BLaER1 (cell line): ENCODE results near the gene TTLL8.
A peak's percentile ranks its signal among the peaks of the same experiment; 100 is the strongest.
"Not testable (repeated sequence)": the region's sequence is repeated elsewhere in the genome, so short reads cannot be mapped to it uniquely, and the experiment has no call there.

Experiments
- H3K27ac ChIP-seq: shearing (Covaris generic); formaldehyde crosslinking; 2 replicates; pipeline ENCODE4 v1.8.1; 2022
- H3K27me3 ChIP-seq: shearing (Covaris generic); formaldehyde crosslinking; 2 replicates; pipeline ENCODE4 v1.8.1; 2022
- H3K36me3 ChIP-seq: shearing (Covaris generic); formaldehyde crosslinking; 2 replicates; pipeline ENCODE4 v1.8.1; 2022
- H3K4me1 ChIP-seq: shearing (Covaris generic); formaldehyde crosslinking; 2 replicates; pipeline ENCODE4 v1.8.1; 2022
- H3K4me2 ChIP-seq: shearing (Covaris generic); formaldehyde crosslinking; 2 replicates; pipeline ENCODE4 v1.8.1; 2022
- H3K4me3 ChIP-seq: shearing (Covaris generic); formaldehyde crosslinking; 2 replicates; pipeline ENCODE4 v1.8.1; 2022
- H3K9ac ChIP-seq: shearing (Covaris generic); formaldehyde crosslinking; 2 replicates; pipeline ENCODE4 v1.8.1; 2022
- H3K9me3 ChIP-seq: shearing (Covaris generic); formaldehyde crosslinking; 2 replicates; pipeline ENCODE4 v1.8.1; 2022
- H4K20me1 ChIP-seq: shearing (Covaris generic); formaldehyde crosslinking; 2 replicates; pipeline ENCODE4 v1.8.1; 2022
- Cebpa-rat ChIP-seq: shearing (Covaris generic); IDR thresholded peaks from 2 replicates; pipeline ENCODE4 v1.8.1; 2022

Gene TTLL8

GRCh38 chr22:50090412-50090714 is 32.3 kb upstream of the TTLL8 start:
- Histone ChIP-seq H3K9ac (no peak overlapping the region), H3K4me3 (no peak overlapping the region), H3K27ac (no peak overlapping the region), H4K20me1 (no peaks in the 10 kb centered on the region), H3K36me3 (no peaks in the 10 kb centered on the region), H3K4me1 (no peaks in the 10 kb centered on the region), H3K27me3 (no peaks in the 10 kb centered on the region), H3K9me3 (peaks cover 29% of the 10 kb centered on the region), H3K4me2 (no peak overlapping the region)
- TF ChIP-seq Cebpa-rat: no peak

DNA sequence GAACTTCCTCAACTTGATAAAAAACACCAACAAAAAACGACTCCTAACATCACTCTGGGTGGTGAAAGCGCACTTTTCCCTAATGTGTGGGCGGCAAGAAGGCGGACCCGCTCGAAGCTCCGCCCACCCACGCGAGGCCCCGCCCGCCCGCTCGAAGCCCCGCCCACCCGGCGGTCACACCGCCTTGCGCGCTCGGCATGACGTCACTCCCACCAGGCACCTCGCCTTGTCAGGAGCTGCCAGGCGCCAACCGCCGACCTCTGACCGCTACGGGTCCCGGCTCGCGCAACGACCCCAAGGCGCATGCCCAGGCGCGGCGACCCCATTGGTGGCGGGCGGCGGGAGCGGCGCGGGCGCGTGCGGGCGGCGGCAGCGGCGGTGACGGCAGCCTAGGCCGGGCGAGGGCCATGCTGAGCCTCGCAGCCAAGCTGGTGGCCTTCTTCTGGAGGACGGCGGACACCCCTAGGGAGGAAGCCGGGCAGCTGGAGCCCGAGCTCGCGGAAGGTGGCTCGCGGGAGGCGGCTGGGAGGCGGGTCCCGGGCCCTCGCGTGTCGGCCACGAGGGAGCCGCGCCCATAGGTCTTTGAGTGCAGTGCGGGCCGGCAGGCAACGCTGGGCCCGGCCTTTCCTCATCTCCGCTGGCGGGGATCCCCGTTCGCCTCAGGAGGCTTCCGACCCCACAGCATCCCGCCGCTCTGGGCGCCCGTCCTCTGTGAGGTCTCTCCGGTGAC is 31.7 kb upstream of the TTLL8 start, which contains the start of gene MOV10L1:
Gene MOV10L1 (plus strand): TSS at position 325 of the 730 bp plus-strand sequence. CDS start 83 bp downstream, at position 408.
- H3K4me1 ChIP-seq: no peaks in the 10 kb centered on the region; the same call in none of the 2 replicates
- H3K27me3 ChIP-seq: no peaks in the 10 kb centered on the region
- H3K9me3 ChIP-seq: peaks cover 29% of the 10 kb centered on the region
- no peak within 1 kb of the TSS for H3K4me2 ChIP-seq
- H3K27ac ChIP-seq: no peak within 1 kb of the TSS
- no peaks in the 10 kb centered on the region for H4K20me1 ChIP-seq
- TF ChIP-seq Cebpa-rat: no peak
- H3K36me3 ChIP-seq: no peaks in the 10 kb centered on the region
- H3K9ac ChIP-seq: no peak within 1 kb of the TSS
- H3K4me3 ChIP-seq: no peak within 1 kb of the TSS

- no peak overlapping the region for H3K27ac ChIP-seq
Measured at GRCh38 chr22:50089231-50089630, 31.1 kb upstream of the TTLL8 start.

GRCh38 chr22:50088096-50088495 is 30.0 kb upstream of the TTLL8 start:
- H3K27ac ChIP-seq: no peak overlapping the region
- H3K9ac ChIP-seq: no peak overlapping the region
- peaks cover 29% of the 10 kb centered on the region for H3K9me3 ChIP-seq
- H3K4me1 ChIP-seq: no peaks in the 10 kb centered on the region; the same call in none of the 2 replicates
- H3K36me3 ChIP-seq: no peaks in the 10 kb centered on the region
- no peak for TF ChIP-seq Cebpa-rat
- no peak overlapping the region for H3K4me3 ChIP-seq
- no peaks in the 10 kb centered on the region for H4K20me1 ChIP-seq
- no peak overlapping the region for H3K4me2 ChIP-seq
- no peaks in the 10 kb centered on the region for H3K27me3 ChIP-seq

More at GRCh38 chr22:50089231-50089630, 31.1 kb upstream of the TTLL8 start:
- H3K4me2 ChIP-seq: no peak overlapping the region
- H3K36me3 ChIP-seq: no peaks in the 10 kb centered on the region
- H3K9me3 ChIP-seq: peaks cover 29% of the 10 kb centered on the region
- no peak overlapping the region for H3K4me3 ChIP-seq
- no peaks in the 10 kb centered on the region for H3K27me3 ChIP-seq
- H3K4me1 ChIP-seq: no peaks in the 10 kb centered on the region; the same call in none of the 2 replicates
- H4K20me1 ChIP-seq: no peaks in the 10 kb centered on the region
- no peak overlapping the region for H3K9ac ChIP-seq
- no peak for TF ChIP-seq Cebpa-rat

- H3K4me3 ChIP-seq: no peak overlapping the region
- H3K36me3 ChIP-seq: no peaks in the 10 kb centered on the region
- no peak overlapping the region for H3K4me2 ChIP-seq
- no peak for TF ChIP-seq Cebpa-rat
- H3K4me1 ChIP-seq: no peaks in the 10 kb centered on the region; the same call in none of the 2 replicates
- H4K20me1 ChIP-seq: no peaks in the 10 kb centered on the region
- no peaks in the 10 kb centered on the region for H3K27me3 ChIP-seq
- H3K27ac ChIP-seq: no peak overlapping the region
- peaks cover 29% of the 10 kb centered on the region for H3K9me3 ChIP-seq
- H3K9ac ChIP-seq: no peak overlapping the region
Measured at GRCh38 chr22:50087646-50088045, 29.5 kb upstream of the TTLL8 start.

DNA sequence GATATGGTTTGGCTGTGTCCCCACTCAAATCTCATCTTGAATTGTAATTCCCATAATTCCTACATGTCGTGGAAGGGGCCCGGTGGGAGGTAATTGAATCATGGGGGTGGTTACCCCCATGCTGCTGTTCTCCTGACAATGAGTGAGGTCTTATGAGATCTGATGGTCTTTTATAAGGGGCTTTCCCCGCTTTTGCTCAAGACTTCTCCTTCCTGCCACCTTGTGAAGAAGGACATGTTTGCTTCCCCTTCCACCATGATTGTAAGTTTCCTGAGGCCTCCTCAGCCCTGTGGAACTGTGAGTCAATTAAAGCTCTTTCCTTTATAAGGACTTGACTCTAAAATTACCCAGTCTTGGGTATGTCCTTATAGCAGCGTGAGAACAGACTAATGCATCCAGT is 28.9 kb upstream of the TTLL8 start:
- not testable (repeated sequence) for H3K27me3 ChIP-seq, H3K27ac ChIP-seq, H3K4me2 ChIP-seq, H3K4me1 ChIP-seq, H4K20me1 ChIP-seq, H3K36me3 ChIP-seq, H3K9ac ChIP-seq, H3K4me3 ChIP-seq
- peaks cover 29% of the 10 kb centered on the region for H3K9me3 ChIP-seq

GRCh38 chr22:50086526-50086925 is 28.4 kb upstream of the TTLL8 start:
- H3K9me3 ChIP-seq: peaks cover 29% of the 10 kb centered on the region
- H3K4me1 ChIP-seq: no peaks in the 10 kb centered on the region; the same call in none of the 2 replicates
- no peaks in the 10 kb centered on the region for H3K36me3 ChIP-seq
- no peak overlapping the region for H3K9ac ChIP-seq
- no peaks in the 10 kb centered on the region for H4K20me1 ChIP-seq
- H3K4me3 ChIP-seq: no peak overlapping the region
- no peak overlapping the region for H3K27ac ChIP-seq
- H3K4me2 ChIP-seq: no peak overlapping the region
- H3K27me3 ChIP-seq: no peaks in the 10 kb centered on the region
- TF ChIP-seq Cebpa-rat: no peak

- Histone ChIP-seq H3K36me3 (no peaks in the 10 kb centered on the region), H3K9me3 (peaks cover 28% of the 10 kb centered on the region), H3K27ac (no peak within 1 kb of the TSS), H3K4me1 (no peaks in the 10 kb centered on the region; the same call in none of the 2 replicates), H4K20me1 (no peaks in the 10 kb centered on the region), H3K9ac (no peak within 1 kb of the TSS; the same call in none of the 2 replicates), H3K4me2 (no peak within 1 kb of the TSS), H3K27me3 (no peaks in the 10 kb centered on the region), H3K4me3 (no peak within 1 kb of the TSS; the same call in none of the 2 replicates)
- TF ChIP-seq Cebpa-rat: peak; percentile 52; the same call in 1 of the 2 replicates
Measured at GRCh38 chr22:50085211-50085972, 27.3 kb upstream of the TTLL8 start, which contains the start of gene MLC1. TSS of gene MLC1 (minus strand) at chr22:50085426. CDS start at chr22:50084902, 524 bp downstream.

DNA sequence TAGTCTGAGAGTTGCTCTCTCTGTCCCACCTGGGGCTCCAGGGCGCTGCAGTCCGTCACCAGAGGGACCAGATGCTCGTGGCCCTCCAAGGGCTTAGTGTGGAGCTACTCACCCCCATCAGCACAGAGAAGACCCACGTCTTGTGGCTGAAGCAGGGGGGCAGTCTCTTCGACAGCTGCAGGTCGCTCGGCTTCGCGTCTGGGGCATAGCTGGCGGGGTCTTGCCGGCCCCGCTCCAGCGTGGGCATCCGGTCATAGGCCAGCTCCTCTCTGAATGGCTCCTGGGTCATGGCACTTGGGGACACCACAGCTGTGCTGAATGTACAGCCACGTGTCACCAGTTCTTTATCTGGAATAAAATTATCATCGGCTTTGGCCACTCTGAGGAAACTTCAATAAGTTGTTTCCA is 26.5 kb upstream of the TTLL8 start:
- no peak for TF ChIP-seq Cebpa-rat
- no peaks in the 10 kb centered on the region for H3K27me3 ChIP-seq

GRCh38 chr22:50084080-50084477 is 26.0 kb upstream of the TTLL8 start:
- Histone ChIP-seq H3K9me3 (peaks cover 15% of the 10 kb centered on the region), H3K4me3 (no peak overlapping the region; the same call in none of the 2 replicates), H3K27me3 (no peaks in the 10 kb centered on the region), H3K4me2 (no peak overlapping the region), H3K27ac (no peak overlapping the region), H3K9ac (no peak overlapping the region; the same call in none of the 2 replicates), H4K20me1 (no peaks in the 10 kb centered on the region), H3K36me3 (no peaks in the 10 kb centered on the region), H3K4me1 (peaks cover under 1% of the 10 kb centered on the region)
- no peak for TF ChIP-seq Cebpa-rat

More for the DNA sequence above, 26.5 kb upstream of the TTLL8 start:
- no peak overlapping the region; the same call in none of the 2 replicates for H3K4me3 ChIP-seq
- H3K9ac ChIP-seq: no peak overlapping the region; the same call in 1 of the 2 replicates
- no peaks in the 10 kb centered on the region for H4K20me1 ChIP-seq
- no peak overlapping the region for H3K4me2 ChIP-seq
- H3K9me3 ChIP-seq: peaks cover 21% of the 10 kb centered on the region
- no peak overlapping the region for H3K27ac ChIP-seq
- H3K36me3 ChIP-seq: no peaks in the 10 kb centered on the region
- no peaks in the 10 kb centered on the region; the same call in none of the 2 replicates for H3K4me1 ChIP-seq
